Dedifferentiated amniotic fluid mesenchymal stem cell (primary cell): Measurements from ENCODE around the gene GBA2.

Source experiments
- DNase-seq: peaks from one replicate; pipeline ENCODE4 v3.0.0-alpha.2; 2016; ENCODE audit errors: extremely low spot score

The GBA2 gene

DNA sequence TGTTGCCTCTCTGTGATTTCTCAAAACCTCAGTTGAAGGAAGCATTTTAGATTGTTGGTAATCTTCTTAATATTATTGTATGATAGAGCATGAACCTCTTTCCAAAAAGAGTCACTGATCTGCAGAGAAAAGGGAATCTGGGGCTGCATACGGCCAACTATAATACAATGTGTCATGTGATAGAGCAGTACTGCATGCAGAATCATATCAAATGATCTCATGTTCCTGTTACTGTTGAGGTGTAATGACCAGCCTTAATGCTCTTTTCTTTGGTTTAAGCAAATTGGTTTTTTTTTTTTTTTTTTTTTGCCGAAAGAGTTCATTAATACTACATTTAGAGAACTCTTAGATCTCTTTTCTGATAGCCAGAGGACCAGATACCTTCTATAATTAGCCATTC is 18.0 kb upstream of the GBA2 start:
- DNase-seq = no peak

DNA sequence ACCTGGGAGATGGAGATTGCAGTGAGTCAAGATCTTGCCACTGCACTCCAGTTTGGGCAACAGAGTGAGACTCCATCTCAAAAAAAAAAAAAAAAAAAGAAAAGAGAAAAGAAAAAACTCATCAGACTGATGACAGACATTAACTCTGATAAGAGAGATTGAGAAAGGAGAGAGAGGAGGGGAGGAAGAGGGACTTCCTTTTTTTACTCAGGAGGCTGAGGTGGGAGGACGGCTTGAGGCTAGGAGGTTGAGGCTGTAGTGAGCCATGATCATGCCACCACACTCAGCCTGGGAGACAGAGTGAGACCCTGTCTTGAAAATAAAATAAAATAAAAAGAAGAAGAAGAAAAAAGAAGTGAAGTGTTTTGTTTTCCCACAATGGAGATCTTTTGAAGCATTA is 14.8 kb upstream of the GBA2 start:
- no peak for DNase-seq

DNA sequence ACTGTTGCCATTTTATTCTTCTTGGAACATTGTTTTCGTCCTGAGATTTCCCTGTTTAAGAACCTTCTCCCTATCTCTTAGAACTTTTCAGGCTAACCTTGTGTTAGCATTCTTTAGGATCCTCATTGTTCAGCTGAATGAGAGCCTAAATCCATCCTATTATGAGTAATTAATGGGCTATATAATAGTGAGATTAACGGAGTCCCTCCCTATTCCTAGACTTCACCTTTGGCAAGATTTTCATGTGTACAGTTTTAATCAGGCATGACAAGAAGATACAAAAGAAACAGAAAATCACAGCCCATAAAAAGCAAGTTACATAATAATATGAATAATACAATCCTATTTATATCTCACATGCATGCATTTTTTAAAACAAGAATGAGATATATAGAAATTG is 14.2 kb upstream of the GBA2 start:
- no peak for DNase-seq

DNA sequence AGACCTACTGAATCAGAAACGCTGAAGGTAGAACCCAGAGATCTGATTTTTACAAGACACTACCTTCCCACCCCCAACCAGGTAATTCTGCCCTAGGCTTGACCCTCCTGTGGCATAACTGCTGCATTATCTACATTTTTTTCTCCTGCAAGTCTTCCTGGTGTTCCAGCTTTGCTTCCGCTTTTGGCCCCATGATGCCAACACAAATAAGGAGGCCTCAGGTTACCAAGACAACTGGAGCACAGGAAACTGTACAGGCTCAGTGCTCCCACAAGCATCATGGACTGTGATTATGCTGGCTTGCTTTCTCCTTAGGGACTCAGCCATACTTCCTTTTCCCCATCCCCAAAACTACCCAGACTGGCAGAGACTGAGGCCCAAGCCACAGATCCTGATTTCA is 11.6 kb upstream of the GBA2 start:
- DNase-seq = no peak

DNA sequence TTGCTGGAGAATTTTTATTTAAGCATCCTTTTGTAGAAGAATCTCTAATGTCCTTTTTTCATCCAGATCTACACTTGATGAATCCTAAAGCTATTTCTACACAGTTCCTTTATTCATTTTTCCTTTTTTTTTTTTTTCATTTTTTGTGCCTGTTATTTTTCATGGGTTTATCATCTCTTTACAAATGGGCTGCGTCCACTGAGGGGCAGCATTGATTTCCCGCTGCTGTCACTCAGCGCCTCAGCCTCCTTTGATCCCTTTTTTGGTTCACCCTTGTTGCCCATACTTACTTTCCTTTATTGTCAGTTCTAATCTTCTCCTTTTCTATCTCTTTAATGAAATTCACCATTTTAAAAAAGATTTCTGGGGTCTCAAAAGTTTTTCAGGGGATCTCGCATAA is 10.8 kb upstream of the GBA2 start:
- DNase-seq = no peak

DNA sequence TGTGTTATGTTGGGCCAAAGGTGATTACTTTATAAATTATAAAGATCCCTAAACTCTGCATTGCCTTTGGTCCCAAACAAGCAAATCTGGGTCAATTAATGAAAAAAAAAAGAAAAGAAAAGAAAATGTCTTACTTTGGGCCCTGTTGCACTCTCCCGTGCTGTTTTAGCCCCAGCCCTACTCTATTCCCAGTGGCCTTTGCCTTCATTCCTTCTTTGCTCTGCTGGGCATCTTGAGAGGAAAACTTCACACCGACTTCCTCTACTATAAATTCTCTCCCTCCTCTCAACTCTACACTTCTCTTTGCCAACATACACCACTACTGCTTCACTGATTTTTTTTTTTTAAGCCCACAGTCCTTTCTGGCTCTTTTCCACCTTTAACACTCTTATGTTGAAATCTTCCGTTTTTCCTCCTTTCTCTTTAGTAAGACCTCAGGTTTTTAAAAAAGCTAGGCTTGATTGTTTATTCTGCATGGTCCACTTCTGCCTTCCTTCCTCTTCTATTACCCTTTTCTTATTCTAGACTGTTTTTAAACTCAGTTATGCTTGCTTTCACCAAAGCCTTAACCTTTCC is 9.5 kb upstream of the GBA2 start:
- no peak for DNase-seq

DNA sequence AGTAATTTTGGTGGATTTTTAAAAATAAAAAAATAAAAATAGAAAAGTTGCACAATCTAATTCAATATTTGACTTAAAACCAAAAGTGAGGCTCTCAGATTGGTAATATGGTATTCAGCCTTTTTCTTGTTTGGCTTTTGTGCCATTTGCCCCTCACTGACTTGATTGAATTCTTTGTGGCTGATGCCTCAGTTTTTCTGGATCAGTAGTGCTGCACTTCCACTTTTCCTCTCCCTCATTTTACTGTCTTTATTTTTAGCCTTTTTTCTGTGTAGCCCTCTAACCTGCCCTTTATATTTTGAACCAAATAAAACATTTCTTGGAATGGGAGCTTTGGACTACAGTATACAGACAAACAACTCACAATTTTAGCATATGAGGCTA is 8.9 kb upstream of the GBA2 start:
- DNase-seq = no peak

DNA sequence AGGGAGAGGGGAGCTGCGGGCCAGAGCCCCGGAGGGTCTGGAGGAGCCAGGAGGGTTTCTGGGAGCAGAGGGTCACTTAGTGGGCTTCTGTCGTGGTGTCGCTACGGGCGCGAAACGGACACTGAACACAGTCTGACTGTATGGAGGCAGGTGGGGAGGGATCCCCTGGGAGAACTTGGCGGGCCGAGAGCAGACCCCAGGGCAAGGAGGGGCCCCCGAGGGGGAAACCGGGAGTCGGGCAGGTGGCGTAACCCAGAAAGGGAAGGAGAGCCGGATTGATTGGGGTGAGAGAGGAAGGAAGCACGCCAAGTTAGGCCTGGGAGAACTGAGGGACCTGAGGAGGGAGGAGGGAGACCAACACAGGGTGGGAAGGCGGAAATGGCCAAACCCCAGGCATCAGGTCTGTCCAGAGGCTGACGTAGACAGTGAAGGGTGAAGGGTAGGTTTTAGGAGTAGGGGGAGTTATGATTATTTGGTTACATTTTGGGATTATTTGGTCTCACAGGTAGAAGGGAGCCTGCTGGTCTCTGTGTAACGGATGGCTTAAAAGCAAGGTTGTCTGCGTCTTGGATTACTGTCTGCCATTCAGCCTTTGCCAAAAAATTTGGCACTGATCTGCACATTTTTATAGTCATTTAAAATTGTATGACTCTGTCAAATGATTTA is 8.3 kb upstream of the GBA2 start:
- no peak for DNase-seq

DNA sequence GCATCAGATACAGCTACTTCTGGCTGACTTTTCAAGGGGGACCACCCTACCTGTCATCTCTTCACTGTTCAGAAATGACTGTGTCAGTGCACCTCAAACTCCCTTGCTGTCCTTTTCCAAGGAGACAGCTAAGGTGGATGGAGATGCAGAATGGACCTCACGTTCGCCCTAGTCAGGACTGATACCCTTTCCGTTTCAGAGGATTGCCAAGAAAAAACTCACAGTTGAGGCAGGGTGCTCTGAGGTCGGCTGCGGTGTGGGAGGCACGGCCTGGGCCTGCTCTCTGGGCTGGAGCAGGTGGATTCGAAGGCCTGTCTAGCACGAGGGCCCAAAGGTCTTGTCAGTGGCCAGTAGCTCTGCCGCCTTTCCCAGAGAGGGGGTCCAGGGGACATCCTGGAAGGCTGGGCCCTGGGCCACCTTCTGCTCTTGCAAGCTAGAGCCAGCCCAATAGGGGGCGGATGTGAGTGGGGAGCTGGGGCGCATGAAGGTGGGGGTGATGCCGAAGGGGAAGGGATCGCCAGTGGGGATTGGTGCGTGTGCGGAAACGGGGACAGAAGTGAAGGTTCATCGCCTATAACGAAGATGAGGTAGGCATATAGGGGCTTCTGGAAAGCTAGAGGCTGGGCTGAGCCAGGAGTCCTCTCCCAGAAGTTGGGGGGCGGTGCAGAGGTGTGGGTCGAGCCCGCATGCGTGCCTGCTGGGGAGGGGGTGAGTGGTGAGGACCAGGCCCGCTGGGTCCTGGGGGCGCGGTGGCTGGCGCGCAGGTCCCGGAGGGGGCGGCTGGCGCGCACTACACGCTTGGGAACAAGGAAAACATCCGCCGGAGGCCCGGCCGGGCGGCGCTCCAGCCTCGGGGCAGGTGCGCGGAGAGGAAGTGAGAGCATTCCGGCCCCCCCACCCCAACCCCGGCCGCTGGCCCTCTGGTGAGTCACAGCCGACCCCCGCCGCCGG is 7.5 kb upstream of the GBA2 start:
- DNase-seq = no peak

DNA sequence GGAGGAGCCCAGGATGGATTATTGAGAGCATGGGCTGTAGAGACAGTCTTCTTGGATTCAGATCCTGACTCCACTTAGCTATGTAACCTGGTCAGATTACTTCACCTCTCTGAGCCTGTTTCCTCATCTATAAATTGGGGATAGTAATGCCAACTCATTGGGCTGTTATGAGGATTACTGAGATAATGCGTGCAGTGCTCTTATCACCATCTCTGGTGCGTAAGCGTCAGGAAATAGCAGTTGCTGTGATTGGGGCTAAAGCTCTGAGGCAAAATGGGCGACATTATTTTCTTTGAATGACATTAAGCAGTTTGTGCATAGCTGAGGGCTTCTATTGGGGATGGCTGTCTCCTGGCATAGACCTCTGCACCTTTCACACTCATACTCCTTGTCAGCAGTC is 6.0 kb upstream of the GBA2 start:
- no peak for DNase-seq

DNA sequence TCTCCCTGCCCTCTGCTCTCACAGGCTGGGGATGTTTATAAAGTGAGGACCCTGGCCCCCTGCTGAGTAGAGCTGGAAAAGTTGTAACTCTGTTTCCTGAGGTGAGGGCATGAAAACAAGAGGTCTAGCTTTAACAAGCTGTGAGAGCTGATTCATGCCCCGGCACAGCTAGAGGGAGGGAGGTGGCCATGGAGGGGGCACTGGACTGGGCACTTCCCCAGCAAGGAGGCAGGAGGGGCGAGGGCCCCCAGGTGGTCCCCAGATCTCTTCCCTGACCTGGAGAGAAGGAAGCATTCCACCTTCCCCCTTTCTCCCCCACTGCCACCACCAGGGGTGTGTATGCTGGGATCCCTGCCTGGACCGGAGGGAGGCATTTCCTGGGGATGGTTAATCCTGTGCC is 5.2 kb upstream of the GBA2 start, which contains the start of gene MSMP:
Gene MSMP, minus strand, starts transcription at position 13 of the 400 bp plus-strand sequence. CDS start 147 bp downstream, outside the sequence.
- no peak for DNase-seq

DNA sequence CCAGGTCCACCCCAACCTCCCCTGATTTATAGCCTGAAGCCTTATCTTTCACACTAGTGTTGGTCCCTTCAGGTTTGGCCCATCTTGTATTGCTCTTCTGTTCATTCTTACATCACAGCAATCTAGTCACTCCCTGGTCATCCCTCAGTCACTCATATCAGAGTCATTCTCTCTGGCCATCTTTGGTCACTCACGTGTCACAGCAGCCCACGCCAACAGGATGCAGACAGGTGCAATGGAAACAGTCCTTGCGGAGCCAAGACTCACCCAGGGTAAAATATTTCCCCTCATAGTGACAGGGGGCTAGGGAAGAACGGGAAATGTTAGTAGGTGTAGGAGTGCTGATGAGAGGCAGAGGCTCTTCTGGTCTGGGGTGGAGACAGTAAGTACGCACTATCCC is 4.4 kb upstream of the GBA2 start:
- no peak for DNase-seq

DNA sequence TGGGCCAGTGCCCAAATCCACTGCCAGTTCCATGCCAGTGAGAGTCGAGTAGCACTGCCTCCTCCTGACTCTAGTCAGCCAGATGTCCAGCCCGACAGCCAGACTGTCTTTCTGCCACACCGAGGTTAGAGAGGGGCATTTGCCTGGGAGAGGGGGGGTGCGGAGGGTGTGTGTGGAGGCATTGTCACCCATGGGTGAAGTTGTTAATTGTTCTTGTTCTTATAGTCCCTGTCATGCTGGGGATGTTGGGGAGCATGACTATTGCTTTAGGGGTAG is 1.2 kb upstream of the GBA2 start:
- no peak for DNase-seq

DNA sequence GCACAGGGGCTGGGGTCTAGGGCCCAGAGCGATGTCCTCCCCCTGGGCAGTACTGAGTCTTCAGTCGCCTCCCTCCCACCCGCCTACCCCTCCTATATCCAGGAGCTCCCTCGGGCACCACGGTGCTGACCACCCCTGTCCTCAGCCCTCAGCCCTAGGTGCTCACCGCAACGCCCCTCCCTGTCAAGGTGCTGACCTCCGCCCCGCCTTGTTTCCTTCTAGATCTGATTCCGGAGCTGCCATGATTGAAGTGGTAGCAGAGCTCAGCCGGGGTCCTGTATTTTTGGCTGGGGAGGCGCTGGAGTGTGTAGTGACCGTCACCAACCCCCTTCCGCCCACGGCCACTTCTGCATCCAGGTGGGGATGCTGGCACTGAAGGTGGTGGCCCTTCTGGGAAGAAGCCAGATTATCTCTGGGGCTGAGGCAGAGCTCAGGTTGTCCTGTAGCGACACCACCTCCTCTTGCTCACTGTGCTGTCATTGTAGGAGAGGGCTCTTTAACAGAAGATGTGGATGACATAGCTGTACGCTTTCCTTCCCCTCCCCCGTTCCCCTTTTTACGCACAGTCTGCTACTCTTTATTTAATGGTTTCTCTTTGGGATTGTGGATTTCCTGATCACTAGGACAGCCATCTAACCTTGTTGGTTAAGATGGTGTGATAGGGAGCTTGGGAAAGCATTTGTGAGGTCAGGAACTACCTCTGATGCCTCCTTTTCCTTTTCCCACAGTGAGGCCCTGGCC is 657 bp upstream of the GBA2 start:
- no peak for DNase-seq

DNA sequence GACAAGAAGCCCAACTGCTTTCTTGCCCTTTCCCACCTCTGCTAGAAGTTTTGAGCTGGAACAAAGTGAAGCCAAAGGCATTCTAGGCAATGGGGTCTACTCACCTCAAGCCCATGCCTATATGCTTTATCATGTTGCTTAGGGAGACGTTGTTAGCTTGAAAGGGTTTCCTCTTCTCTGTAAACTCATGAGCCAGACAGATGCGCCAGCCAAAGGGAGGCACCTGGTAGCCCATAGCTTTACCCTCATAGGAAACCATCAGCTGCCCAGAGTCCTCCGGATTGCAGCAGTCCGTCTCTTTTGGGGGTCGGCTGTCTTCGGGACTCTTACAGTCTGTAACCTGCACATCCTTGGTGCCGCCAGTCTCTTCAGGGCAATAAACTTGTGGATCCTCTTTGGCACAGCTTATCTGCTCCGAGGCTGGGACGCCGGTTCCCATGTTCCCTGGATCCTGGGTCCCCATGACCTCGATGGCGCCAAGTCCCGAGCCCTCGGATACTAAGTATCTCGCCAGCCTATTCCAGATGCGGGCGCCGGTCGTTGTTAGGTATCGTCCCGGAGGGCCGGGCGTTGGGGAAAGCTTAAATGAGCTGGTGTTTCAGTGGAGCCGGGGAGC is 678 bp downstream of the GBA2 start:
- no peak for DNase-seq

DNA sequence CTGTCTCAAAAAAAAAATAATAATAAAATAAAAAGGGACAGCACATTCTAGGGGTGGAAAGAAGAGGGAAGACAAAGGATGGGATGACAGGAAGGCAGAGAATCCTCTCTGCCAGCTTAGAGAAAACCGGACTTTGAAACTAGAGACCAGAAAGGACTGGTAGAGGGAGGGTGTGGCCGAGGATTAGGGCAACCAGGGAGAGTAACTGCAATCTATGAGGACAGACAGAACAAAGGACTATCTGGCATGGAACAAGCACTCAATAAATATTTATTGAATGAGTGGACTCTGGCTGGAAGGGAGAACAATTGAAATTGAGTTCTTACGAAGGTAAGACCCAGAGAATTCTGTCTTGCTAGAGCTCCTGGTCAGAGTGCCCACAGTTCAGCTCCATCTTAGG is 2.4 kb downstream of the GBA2 start:
- DNase-seq = no peak

DNA sequence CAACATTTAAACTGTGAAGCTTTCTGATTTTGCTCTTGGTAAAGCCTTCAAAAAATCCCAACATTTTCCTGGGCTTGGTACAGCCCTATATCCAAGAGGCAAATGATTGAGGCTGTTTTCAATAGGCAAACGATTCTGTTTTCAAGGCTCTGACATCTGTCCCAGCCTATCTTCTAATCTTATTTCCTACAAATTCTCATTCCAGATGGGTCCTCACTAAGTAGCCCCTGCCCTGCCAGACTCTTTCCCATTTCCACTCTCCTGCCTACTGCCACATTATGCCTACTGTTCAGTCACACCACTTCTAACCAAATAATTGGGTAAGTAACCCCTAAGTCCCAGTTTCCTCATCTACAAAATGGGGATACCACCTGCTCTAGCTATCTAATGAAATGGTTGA is 3.5 kb downstream of the GBA2 start:
- no peak for DNase-seq

DNA sequence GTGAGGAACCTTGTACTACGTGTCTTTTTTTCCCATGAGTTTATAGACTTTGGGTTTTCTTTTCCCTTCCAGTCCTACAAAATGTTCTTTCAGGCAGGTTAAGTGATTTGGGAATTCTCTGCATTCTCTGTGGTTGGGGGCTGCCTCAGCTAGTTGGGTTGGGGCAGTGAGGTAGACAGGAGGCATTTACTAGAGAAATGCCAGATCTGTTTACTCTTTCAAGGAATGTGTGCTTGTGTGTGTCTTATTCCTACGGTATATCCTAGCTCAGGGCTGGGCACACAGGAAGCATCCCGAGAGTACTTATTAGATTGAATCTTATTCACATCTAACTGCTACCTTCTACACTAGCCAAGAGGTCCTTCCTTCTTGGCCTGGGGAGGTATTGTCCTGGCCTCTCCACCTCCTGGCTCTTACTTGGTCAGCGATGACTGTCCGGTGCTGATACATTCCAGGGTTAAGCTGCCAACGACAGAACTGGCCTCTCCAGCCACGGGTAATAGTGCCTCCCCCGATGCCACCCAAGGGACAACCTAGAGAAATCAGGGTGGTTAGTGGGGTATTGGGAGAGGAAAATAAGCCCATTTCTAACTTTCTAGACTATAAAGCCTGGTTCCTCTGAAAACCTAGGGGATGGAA is 5.0 kb downstream of the GBA2 start:
- DNase-seq = no peak

DNA sequence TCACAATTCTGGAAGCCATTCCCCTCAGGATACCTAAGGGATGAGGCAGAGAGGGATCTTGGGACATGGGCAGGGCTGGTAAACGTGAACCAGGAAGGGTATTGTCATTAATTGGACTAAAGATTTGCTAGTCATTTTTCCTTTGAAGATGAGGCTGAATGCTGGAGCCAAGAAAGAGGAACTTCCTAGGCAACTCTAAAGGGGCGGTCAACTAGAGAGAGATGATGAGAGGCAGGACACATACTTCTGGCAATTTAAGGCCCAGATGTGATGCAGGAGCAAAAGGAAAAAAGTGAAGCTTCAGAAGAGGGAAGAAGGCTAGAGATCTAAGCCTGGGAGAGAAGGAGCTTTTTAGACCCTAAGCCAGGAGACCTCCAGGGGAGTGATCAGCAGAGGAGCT is 5.6 kb downstream of the GBA2 start:
- DNase-seq = no peak

DNA sequence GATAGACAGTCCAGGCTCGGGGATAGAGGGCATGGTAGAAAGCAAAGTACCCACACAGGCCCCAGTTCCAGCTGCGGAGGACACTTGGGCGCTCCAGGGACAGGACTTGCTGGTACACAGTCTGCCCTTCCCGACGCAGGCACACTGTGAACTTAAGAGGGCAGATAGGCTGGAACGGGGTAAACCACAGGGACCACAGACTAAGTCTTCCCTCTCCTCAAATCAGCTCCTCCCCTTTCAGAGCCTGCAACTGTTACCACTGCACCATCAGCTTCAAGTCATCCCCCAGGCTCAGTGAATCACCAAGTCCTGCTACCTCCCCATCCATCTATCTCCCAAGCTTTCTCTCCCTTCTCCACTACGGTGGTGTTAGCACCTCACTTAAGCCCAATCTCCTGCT is 7.3 kb downstream of the GBA2 start:
- no peak for DNase-seq

DNA sequence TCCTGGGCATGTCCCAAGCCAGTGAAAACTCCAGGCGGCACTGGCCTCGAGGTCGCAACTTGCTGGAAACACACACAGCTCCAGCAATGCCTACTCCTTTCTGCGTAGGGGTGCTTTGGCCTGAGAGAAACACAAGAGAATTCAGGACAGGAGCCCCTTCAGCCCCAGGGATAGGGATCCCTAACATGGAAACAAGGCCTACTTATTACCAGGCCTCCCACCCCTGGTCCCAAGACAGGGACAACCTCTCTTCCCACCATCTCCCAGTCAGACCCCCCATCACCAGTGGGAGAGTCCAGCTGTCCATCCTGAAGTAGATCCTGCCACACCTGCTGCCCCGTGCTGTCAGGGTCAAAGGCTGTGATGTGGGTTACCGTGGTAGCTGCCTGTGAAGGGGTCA is 8.8 kb downstream of the GBA2 start:
- DNase-seq = no peak

DNA sequence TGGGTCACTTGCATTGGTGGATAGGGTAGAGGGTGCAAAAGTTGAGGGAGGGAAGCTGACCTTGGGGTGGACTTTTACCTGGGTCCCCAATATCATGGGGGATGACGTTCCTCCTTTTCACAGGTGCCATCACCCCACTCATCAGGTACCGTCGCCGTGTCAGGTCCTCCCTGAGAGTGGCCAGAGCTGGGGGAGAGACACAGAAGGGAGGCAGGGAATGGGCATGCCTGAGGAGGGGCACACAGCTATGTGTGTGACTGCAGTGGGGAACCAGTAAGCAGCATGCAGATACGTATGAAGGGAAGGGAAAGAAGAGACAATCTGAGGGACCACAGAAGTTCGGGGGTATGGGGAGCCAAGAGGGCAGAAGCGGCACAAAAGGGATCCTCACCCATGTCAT is 10.1 kb downstream of the GBA2 start:
- no peak for DNase-seq
